ENCODE measurements around the gene TCTN1.

The TCTN1 gene

GRCh38 chr12:110688446-110689280 is 74.7 kb downstream of the TCTN1 start, which contains the start of gene HVCN1:
TSS of gene HVCN1 (minus strand) at chr12:110689115. CDS start at chr12:110683245, 5,870 bp downstream.
- peak; percentile 73 for DNase-seq (ENCODE audit: insufficient read length)
- TF ChIP-seq POLR2A (IDR thresholded peaks at IDR 0.05; ENCODE audit: low read depth, low read length): no peak; the same call in 1 of the 2 replicates
- TF ChIP-seq POLR2AphosphoS5 (IDR thresholded peaks at IDR 0.05; ENCODE audit: low read depth, low read length): no peak
- TF ChIP-seq TAF1 (IDR thresholded peaks at IDR 0.05; ENCODE audit: borderline replicate concordance, low read depth, low read length): no peak
- no peak for FAIRE-seq

GRCh38 chr12:110689281-110690126 is 75.6 kb downstream of the TCTN1 start:
- 0 out of 2 replicates have a peak, but pooled peaks have one; percentile 30 for TF ChIP-seq TAF1 (IDR thresholded peaks at IDR 0.05; ENCODE audit: borderline replicate concordance, low read depth, low read length)
- TF ChIP-seq POLR2AphosphoS5 (IDR thresholded peaks at IDR 0.05; ENCODE audit: low read depth, low read length): peak; percentile 55
- peak; percentile 71 for TF ChIP-seq POLR2A (IDR thresholded peaks at IDR 0.05; ENCODE audit: low read depth, low read length)
- DNase-seq (ENCODE audit: insufficient read length) (peak; percentile 64), FAIRE-seq (peak; percentile 94)

DNA sequence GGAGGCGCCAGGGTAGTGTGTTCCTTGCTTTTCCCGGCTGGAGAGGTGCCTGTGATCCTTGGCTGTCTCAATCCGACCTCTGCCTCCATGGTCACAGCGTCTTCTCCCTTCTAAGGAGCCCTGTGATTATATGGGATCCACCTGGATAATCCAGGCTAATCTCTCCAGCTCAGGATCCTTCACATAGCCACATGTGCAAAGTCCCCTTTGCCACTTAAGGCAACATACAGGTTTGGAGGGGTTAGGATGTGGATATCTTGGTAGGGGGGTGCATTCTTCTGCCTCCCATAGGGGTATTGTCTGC is 76.2 kb downstream of the TCTN1 start:
- no peak for DNase-seq (ENCODE audit: insufficient read length)
- no peak for TF ChIP-seq TAF1 (IDR thresholded peaks at IDR 0.05; ENCODE audit: borderline replicate concordance, low read depth, low read length)
- FAIRE-seq: no peak

- FAIRE-seq: no peak
- no peak for DNase-seq (ENCODE audit: insufficient read length)
- no peak for TF ChIP-seq POLR2AphosphoS5 (IDR thresholded peaks at IDR 0.05; ENCODE audit: low read depth, low read length)
These were observed 79.8 kb downstream of the TCTN1 start for GRCh38 chr12:110693731-110694130.

GRCh38 chr12:110694330-110694901 is 80.5 kb downstream of the TCTN1 start:
- FAIRE-seq (no peak), DNase-seq (ENCODE audit: insufficient read length) (no peak)
- TF ChIP-seq TAF1 (IDR thresholded peaks at IDR 0.05; ENCODE audit: borderline replicate concordance, low read depth, low read length): no peak

DNA sequence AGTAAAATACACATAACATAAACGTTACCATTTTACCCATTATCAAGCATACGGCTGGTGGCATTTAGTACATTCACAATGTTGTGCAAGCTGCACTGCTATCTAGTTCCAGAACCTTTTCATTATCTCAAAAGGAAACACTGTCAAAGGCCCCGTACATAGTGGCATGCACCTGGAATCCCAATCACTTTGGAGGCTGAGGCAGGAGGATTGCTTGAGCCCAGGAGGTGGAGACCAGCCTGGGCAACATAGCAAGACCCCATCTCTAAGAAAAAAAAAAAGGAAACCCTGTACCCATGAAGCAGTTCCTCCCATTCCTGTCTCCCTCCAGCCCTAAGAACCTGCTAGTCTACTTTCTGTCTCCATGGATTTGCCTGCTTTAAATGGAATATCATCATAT is 82.4 kb downstream of the TCTN1 start:
- FAIRE-seq (no peak), DNase-seq (ENCODE audit: insufficient read length) (no peak)
- TF ChIP-seq POLR2A (IDR thresholded peaks at IDR 0.05; ENCODE audit: low read depth, low read length) (no peak), TAF1 (IDR thresholded peaks at IDR 0.05; ENCODE audit: borderline replicate concordance, low read depth, low read length) (no peak), POLR2AphosphoS5 (IDR thresholded peaks at IDR 0.05; ENCODE audit: low read depth, low read length) (no peak)

GRCh38 chr12:110697236-110697635 is 83.3 kb downstream of the TCTN1 start:
- no peak for DNase-seq (ENCODE audit: insufficient read length)
- no peak for FAIRE-seq
- TF ChIP-seq POLR2AphosphoS5 (IDR thresholded peaks at IDR 0.05; ENCODE audit: low read depth, low read length) (no peak), TAF1 (IDR thresholded peaks at IDR 0.05; ENCODE audit: borderline replicate concordance, low read depth, low read length) (no peak), POLR2A (IDR thresholded peaks at IDR 0.05; ENCODE audit: low read depth, low read length) (no peak)

DNA sequence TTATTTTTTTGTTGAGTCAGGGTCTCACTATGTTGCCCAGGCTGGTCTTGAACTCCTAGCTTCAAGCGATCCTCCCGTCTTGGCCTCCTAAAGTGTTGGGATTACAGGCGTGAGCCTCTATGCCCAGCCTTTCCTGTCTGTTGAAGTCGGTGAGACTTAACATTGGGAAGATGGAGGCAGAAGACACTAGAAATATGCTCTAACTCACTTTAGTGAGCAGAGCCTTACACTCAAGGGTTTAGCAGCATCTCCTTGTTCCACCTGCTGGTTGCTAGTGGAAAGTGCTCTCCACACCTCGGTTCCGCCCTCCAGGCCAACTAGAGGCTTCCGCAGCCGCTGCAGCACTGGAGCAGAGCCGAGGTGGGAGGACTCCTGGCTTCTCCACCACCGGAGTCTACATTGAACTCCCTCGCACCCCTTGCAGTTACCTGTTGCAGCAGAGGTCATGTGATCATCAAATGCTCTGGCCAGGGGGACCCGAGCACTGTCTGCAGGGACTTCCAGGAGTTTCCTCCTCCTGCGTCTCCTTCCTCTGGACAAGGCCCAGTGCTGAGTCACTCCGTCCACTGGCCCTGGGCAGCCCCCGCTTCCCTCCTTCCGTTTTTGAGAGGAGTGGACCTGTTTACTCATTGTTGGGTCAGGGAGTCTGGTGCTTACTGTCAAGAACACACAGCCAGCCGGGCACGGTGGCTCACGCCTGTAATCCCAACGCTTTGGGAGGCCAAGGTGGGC is 84.4 kb downstream of the TCTN1 start:
- FAIRE-seq: peak; percentile 97
- no peak for TF ChIP-seq POLR2AphosphoS5 (IDR thresholded peaks at IDR 0.05; ENCODE audit: low read depth, low read length)
- no peak for TF ChIP-seq POLR2A (IDR thresholded peaks at IDR 0.05; ENCODE audit: low read depth, low read length)
- no peak for TF ChIP-seq TAF1 (IDR thresholded peaks at IDR 0.05; ENCODE audit: borderline replicate concordance, low read depth, low read length)

More for the DNA sequence above, 84.4 kb downstream of the TCTN1 start:
- peak; percentile 66 for DNase-seq (ENCODE audit: insufficient read length)
